Measurements from ENCODE around the gene SOS2. TPM values are rescaled to one million over a fixed set of nuclear protein-coding genes. Genes with fewer than 3 reads are reported as not detected.

Gene SOS2
- total RNA-seq, 4 donors from 2014 or later = 39.7 to 58.8 (median 50.6) TPM

GRCh38 chr14:50122291-50122690 lies 109.1 kb downstream of the SOS2 start:
- peaks cover 3 to 66% of the 10 kb centered on the region in 2 donors for H3K36me3 ChIP-seq
- H3K27me3 ChIP-seq = no peaks in the 10 kb centered on the region
- WGBS, 2 donors (ENCODE audit: low coverage in 1 of 2) = 85 to 100% methylated on average over 2 to 6 of the region's 6 CpGs
- H3K27ac ChIP-seq = no peak overlapping the region
- no peak overlapping the region for H3K4me3 ChIP-seq
- ATAC-seq = no peak
- peaks cover 0 to 2% (median 0%) of the 10 kb centered on the region in 3 donors for H3K4me1 ChIP-seq
- no peak for TF ChIP-seq CTCF (IDR thresholded peaks at IDR 0.05)
- TF ChIP-seq EP300 (IDR thresholded peaks at IDR 0.05) = no peak
- TF ChIP-seq POLR2A (IDR thresholded peaks at IDR 0.05) = no peak
- TF ChIP-seq POLR2AphosphoS5 (IDR thresholded peaks at IDR 0.05) = no peak
- H3K9me3 ChIP-seq = no peaks in the 10 kb centered on the region

DNA sequence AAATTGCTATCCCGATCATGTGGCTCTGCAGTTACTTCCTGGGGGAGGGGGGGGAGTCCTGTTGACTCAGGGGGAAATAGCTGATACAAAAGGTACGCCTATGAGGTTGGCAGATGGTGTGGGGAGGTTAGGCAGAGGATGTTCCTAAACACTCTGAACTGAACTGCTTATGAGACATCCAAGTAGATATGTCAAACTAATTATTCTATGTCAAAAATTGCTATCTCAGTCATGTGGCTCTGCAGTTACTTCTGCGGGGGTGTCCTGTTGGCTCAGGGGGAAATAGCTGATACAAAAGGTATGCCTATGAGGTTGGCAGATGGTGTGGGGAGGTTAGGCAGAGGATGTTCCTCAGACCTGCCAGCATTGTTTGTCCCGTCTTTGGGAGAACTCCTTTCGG lies 109.9 kb downstream of the SOS2 start:
- H3K9me3 ChIP-seq = no peaks in the 10 kb centered on the region
- H3K36me3 ChIP-seq = peaks cover 3 to 60% of the 10 kb centered on the region in 2 donors
- peaks cover 0 to 9% (median 3%) of the 10 kb centered on the region in 3 donors for H3K4me1 ChIP-seq
- WGBS, 2 donors (ENCODE audit: low coverage in 1 of 2) = 85 to 93% methylated on average over 3 to 5 of the region's 5 CpGs
- TF ChIP-seq EP300 (IDR thresholded peaks at IDR 0.05) = no peak
- TF ChIP-seq POLR2AphosphoS5 (IDR thresholded peaks at IDR 0.05) = no peak
- TF ChIP-seq CTCF (IDR thresholded peaks at IDR 0.05) = no peak
- TF ChIP-seq POLR2A (IDR thresholded peaks at IDR 0.05) = no peak
- H3K4me3 ChIP-seq = no peak overlapping the region
- no peak for ATAC-seq
- H3K27ac ChIP-seq = no peak overlapping the region
- no peaks in the 10 kb centered on the region for H3K27me3 ChIP-seq

GRCh38 chr14:50117456-50117855 lies 113.9 kb downstream of the SOS2 start:
- no peak for ATAC-seq
- H3K27ac ChIP-seq = peak overlapping the region in 3 of 4 donors; percentile 81 to 86 (median 82)
- peaks cover 0 to 31% (median 8%) of the 10 kb centered on the region in 3 donors for H3K4me1 ChIP-seq
- 69 to 86% methylated on average over 2 of the region's 2 CpGs for WGBS, 2 donors (ENCODE audit: low coverage in 1 of 2)
- TF ChIP-seq EP300 (IDR thresholded peaks at IDR 0.05) = no peak
- no peak for TF ChIP-seq POLR2A (IDR thresholded peaks at IDR 0.05)
- TF ChIP-seq POLR2AphosphoS5 (IDR thresholded peaks at IDR 0.05) = no peak
- TF ChIP-seq CTCF (IDR thresholded peaks at IDR 0.05) = no peak
- peaks cover 0 to 59% of the 10 kb centered on the region in 2 donors for H3K36me3 ChIP-seq
- H3K4me3 ChIP-seq = no peak overlapping the region
- H3K27me3 ChIP-seq = no peaks in the 10 kb centered on the region
- no peaks in the 10 kb centered on the region for H3K9me3 ChIP-seq

DNA sequence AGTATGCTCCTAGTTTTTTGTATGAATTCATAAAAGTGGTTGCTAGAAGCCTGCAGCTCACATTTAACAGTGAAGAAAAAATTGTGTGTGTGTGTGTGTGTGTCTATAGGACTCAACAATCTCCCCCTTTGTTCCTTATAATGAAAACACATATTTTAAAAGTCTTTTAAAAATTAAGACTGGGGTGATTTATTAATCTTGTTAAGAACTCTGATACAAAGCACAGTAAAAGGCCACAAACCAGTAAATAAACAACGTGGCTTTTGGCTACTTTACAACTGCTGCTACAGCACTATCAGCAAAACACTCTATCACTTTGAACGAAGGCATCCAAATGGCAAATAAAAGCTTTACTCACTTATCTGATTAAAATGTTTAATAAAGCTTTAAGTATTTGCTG lies 114.4 kb downstream of the SOS2 start:
- Histone ChIP-seq H3K4me1 (peaks cover 0 to 31% (median 8%) of the 10 kb centered on the region in 3 donors), H3K27ac (peak overlapping the region; percentile 81 to 91 (median 84)), H3K4me3 (peak overlapping the region; percentile 71 to 96), H3K9me3 (no peaks in the 10 kb centered on the region), H3K36me3 (peaks cover 0 to 63% of the 10 kb centered on the region in 2 donors), H3K27me3 (no peaks in the 10 kb centered on the region)
- ATAC-seq = no peak
- TF ChIP-seq CTCF (IDR thresholded peaks at IDR 0.05) (no peak), POLR2AphosphoS5 (IDR thresholded peaks at IDR 0.05) (no peak), EP300 (IDR thresholded peaks at IDR 0.05) (no peak), POLR2A (IDR thresholded peaks at IDR 0.05) (no peak)
- 18 to 34% methylated on average over 2 of the region's 2 CpGs for WGBS, 2 donors (ENCODE audit: low coverage in 1 of 2)

DNA sequence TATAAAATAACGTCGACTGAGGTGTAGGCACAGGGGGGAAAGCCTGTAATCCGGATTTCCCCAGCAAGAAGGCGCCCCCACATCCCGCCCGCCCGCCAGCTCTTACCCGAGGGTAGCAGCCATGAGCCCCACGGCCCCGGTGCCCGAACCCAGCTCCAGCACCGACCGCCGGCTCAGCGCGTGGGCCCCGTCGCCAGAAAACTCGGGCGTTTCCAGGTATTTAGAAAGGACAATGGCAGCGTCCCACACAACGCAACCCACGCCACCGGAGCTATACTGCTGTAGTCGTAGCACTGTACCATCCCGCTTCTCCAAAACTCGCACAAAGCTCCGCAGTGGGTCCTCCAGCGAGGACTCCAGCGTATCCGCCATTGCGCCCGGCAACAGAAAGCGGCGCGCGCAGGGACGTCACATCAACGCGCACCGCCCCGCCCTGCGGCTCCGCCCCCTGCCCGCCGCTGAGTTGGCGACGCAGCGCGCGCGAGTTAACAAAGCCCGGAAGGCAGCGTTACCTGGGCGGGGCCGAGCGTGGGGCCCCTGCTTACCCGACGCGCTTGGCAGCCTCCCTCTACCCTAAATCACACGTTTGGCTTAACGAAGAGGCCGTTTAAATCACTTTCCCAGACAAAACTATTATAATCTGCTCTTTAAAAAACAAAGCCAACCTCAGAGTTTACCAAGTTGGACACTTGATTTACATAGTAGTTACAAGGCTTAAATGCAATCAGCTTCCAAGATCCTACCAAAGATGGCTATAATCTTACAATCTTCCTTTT lies 115.0 kb downstream of the SOS2 start, which contains the start of gene VCPKMT:
Gene VCPKMT, minus strand, starts transcription at position 392 of the 776 bp plus-strand sequence. Its CDS starts 20 bp downstream, at position 372.
- Histone ChIP-seq H3K4me1 (peaks cover 0 to 31% (median 8%) of the 10 kb centered on the region in 3 donors), H3K27ac (peak within 1 kb of the TSS; percentile 81 to 91 (median 84)), H3K4me3 (peak within 1 kb of the TSS; percentile 71 to 96), H3K9me3 (no peaks in the 10 kb centered on the region), H3K27me3 (no peaks in the 10 kb centered on the region), H3K36me3 (peaks cover 0 to 64% of the 10 kb centered on the region in 2 donors)
- WGBS, 2 donors (ENCODE audit: low coverage in 1 of 2) = 0 to 1% methylated on average over 3 to 11 of the region's 63 CpGs
- TF ChIP-seq POLR2AphosphoS5 (IDR thresholded peaks at IDR 0.05) (peak; percentile 95), POLR2A (IDR thresholded peaks at IDR 0.05) (peak; percentile 77), EP300 (IDR thresholded peaks at IDR 0.05) (no peak), CTCF (IDR thresholded peaks at IDR 0.05) (no peak)
- ATAC-seq = peak; percentile 99
